ENCODE measurements around the gene HMGCS2. TPM values are rescaled to one million over a fixed set of nuclear protein-coding genes. Genes with fewer than 3 reads are reported as not detected.

Gene HMGCS2
- not detected in 2 replicates for total RNA-seq

GRCh38 chr1:119768778-119769177, at the start of gene HMGCS2:
Gene HMGCS2 (minus strand): TSS chr1:119768905. CDS start chr1:119768844, 61 bp downstream.

GRCh38 chr1:119811387-119811786, 42.7 kb upstream of the HMGCS2 start, which contains the start of gene REG4:
Gene REG4 (minus strand): TSS chr1:119811460. CDS start chr1:119808769, 2,691 bp downstream.

GRCh38 chr1:119711804-119712341, 56.8 kb downstream of the HMGCS2 start, which contains the start of gene PHGDH:
Gene PHGDH (plus strand): TSS chr1:119711934. CDS start chr1:119712023, 89 bp downstream.

Other genes with a start within 250 kb of the HMGCS2 start
- gene ZNF697, start 120.6 kb downstream of the HMGCS2 start, total RNA-seq = 23.3 and 24.5 TPM in 2 replicates
- gene PHGDH, start 57.0 kb downstream of the HMGCS2 start, total RNA-seq = 9.5 and 10.5 TPM in 2 replicates
- gene REG4, start 42.6 kb upstream of the HMGCS2 start, total RNA-seq = not detected in 2 replicates
- gene ADAM30, start 127.6 kb upstream of the HMGCS2 start, total RNA-seq = not detected in 2 replicates

All from vein endothelial cell (primary cell).